Hepatocyte (in vitro differentiated cells): ENCODE data around the gene FAM237B. TPM values are rescaled to one million over a fixed set of nuclear protein-coding genes. Genes with fewer than 3 reads are reported as not detected.

Experiments used
- DNase-seq: peaks from one replicate; pipeline ENCODE4 v3.0.0-alpha.2; 2016; ENCODE audit warnings: low spot score
- H2AFZ ChIP-seq: fragments of 200-600 bp; sonication (generic); 2 replicates; pipeline ENCODE4 v1.6.0; 2016; ENCODE audit warnings: antibody characterized with exemption, mild to moderate bottlenecking
- H3K27ac ChIP-seq: fragments of 200-600 bp; sonication (generic); 2 replicates; pipeline ENCODE4 v1.5.1; 2016; ENCODE audit warnings: mild to moderate bottlenecking
- H3K27me3 ChIP-seq: fragments of 200-600 bp; sonication (generic); 2 replicates; pipeline ENCODE4 v1.6.1; 2016
- H3K36me3 ChIP-seq: fragments of 200-600 bp; sonication (generic); replicated peaks from 2 replicates; pipeline ENCODE4 v1.5.1; 2016; ENCODE audit warnings: low read depth; ENCODE audit not compliant: insufficient read depth
- H3K4me1 ChIP-seq: fragments of 200-600 bp; sonication (generic); 2 replicates; pipeline ENCODE4 v1.5.1; 2016; ENCODE audit warnings: mild to moderate bottlenecking, moderate library complexity; ENCODE audit not compliant: insufficient read depth
- H3K4me2 ChIP-seq: fragments of 200-600 bp; sonication (generic); 2 replicates; pipeline ENCODE4 v1.6.0; 2016
- H3K4me3 ChIP-seq: fragments of 200-600 bp; sonication (generic); 2 replicates; pipeline ENCODE4 v1.5.1; 2016; ENCODE audit warnings: mild to moderate bottlenecking
- H3K79me2 ChIP-seq: fragments of 200-600 bp; sonication (generic); 2 replicates; pipeline ENCODE4 v1.6.0; 2017; ENCODE audit warnings: mild to moderate bottlenecking
- H3K9me2 ChIP-seq: fragments of 200-600 bp; sonication (generic); replicated peaks from 2 replicates; pipeline ENCODE4 v1.6.0; 2017; ENCODE audit warnings: mild to moderate bottlenecking; ENCODE audit not compliant: insufficient read depth
- H3K9me3 ChIP-seq: fragments of 200-600 bp; sonication (generic); 2 replicates; pipeline ENCODE4 v1.5.1; 2016; ENCODE audit warnings: low read depth, mild to moderate bottlenecking
- H4K20me1 ChIP-seq: fragments of 200-600 bp; sonication (generic); 2 replicates; pipeline ENCODE4 v1.6.0; 2016; ENCODE audit warnings: mild to moderate bottlenecking; ENCODE audit not compliant: insufficient read depth, poor library complexity, severe bottlenecking
- EZH2 ChIP-seq: fragments of 200-600 bp; sonication (generic); IDR thresholded peaks from 2 replicates; pipeline ENCODE4 v1.6.1; 2016; ENCODE audit warnings: antibody characterized with exemption, mild to moderate bottlenecking, borderline replicate concordance
- EZH2phosphoT487 ChIP-seq: fragments of 200-600 bp; sonication (generic); IDR thresholded peaks from one replicate; pipeline ENCODE4 v1.6.1; 2018; ENCODE audit warnings: antibody characterized with exemption, mild to moderate bottlenecking, low read depth, moderate library complexity; ENCODE audit not compliant: unreplicated experiment, severe bottlenecking
- WGBS: methylation state at CpG from one replicate; pipeline ENCODE4 v1.1.6; 2016; ENCODE audit warnings: low lambda C conversion rate; ENCODE audit errors: missing lambda C conversion rate; 5-methylcytosine and 5-hydroxymethylcytosine counted together
- polyA plus RNA-seq: library from polyadenylated mRNA; unstranded; fragments of >200 nt; fragmentation: Nextera tagmentation; extraction: Ambion mirVana; gene quantifications from 2 replicates; pipeline ENCODE4 v1.2.1, GENCODE V29; 2016
- total RNA-seq: library from RNA; depleted of rRNA; stranded (reverse); fragments of >200 nt; gene quantifications from 2 replicates; pipeline ENCODE4 v1.2.3, GENCODE V29; 2014
- TF ChIP-seq, protein P1 (sequence below): fragments of 200-600 bp; sonication (generic); IDR thresholded peaks from 2 replicates; pipeline ENCODE4 v1.5.1; 2016; ENCODE audit warnings: antibody characterized with exemption, mild to moderate bottlenecking; ENCODE audit not compliant: poor library complexity

Gene FAM237B
- total and polyA plus RNA-seq, 2 experiments from 2014 or later, result not detected

DNA sequence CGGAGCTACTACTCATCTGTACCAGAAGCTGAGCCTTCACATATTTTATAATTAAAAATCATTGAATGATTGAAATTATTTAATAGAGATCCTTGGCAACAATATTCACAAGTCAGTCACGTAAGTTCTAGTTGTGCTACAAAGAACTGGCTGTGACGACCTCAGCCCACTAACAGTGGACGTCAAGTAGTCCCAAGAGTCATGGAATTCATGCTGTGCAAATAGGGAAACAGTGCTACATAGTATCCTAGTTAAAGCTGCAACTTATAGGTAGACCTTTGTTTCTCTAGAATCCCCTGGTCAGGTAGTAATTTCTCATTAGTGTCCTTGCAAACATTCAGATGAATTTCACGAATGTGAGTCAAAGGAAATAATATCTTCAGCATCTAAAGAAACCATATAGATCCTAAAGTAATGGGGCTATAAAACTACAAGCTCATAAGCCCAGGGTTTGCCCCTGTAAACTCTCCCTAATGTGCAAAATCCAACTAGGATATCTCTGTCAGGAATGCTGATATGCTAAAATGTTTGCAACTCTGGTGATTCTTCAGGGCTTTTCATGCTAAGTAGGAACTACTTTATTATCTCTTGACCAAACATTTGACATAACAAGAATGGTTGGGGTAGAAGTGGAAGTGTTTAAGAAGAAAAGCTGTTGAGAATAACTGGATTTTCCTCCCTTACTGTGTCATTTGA lies 44.9 kb downstream of the FAM237B start:
- no peak overlapping the region for H3K4me2 ChIP-seq
- no peaks in the 10 kb centered on the region for H3K9me2 ChIP-seq
- TF ChIP-seq EZH2phosphoT487 (no peak), EZH2 (no peak)
- TF ChIP-seq, protein P1, sequence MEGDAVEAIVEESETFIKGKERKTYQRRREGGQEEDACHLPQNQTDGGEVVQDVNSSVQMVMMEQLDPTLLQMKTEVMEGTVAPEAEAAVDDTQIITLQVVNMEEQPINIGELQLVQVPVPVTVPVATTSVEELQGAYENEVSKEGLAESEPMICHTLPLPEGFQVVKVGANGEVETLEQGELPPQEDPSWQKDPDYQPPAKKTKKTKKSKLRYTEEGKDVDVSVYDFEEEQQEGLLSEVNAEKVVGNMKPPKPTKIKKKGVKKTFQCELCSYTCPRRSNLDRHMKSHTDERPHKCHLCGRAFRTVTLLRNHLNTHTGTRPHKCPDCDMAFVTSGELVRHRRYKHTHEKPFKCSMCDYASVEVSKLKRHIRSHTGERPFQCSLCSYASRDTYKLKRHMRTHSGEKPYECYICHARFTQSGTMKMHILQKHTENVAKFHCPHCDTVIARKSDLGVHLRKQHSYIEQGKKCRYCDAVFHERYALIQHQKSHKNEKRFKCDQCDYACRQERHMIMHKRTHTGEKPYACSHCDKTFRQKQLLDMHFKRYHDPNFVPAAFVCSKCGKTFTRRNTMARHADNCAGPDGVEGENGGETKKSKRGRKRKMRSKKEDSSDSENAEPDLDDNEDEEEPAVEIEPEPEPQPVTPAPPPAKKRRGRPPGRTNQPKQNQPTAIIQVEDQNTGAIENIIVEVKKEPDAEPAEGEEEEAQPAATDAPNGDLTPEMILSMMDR, result no peak
- no peaks in the 10 kb centered on the region for H4K20me1 ChIP-seq
- H2AFZ ChIP-seq, result no peak overlapping the region
- H3K27me3 ChIP-seq, result no peaks in the 10 kb centered on the region
- no peak overlapping the region for H3K4me3 ChIP-seq
- H3K36me3 ChIP-seq, result no peaks in the 10 kb centered on the region
- H3K27ac ChIP-seq, result peak overlapping the region; percentile 30
- peak; percentile 23 for DNase-seq
- H3K79me2 ChIP-seq, result no peaks in the 10 kb centered on the region
- 70% methylated on average over 5 of the region's 5 CpGs for WGBS
- no peaks in the 10 kb centered on the region for H3K9me3 ChIP-seq
- no peaks in the 10 kb centered on the region for H3K4me1 ChIP-seq

- H3K4me1 ChIP-seq, result no peaks in the 10 kb centered on the region
- TF ChIP-seq, protein P1, result no peak
- TF ChIP-seq EZH2phosphoT487, result no peak
- no peak for TF ChIP-seq EZH2
These were observed 46.9 kb downstream of the FAM237B start for GRCh38 chr7:90274161-90274560.

GRCh38 chr7:90272242-90272641 lies 48.9 kb downstream of the FAM237B start:
- H3K9me2 ChIP-seq, result no peaks in the 10 kb centered on the region
- H3K27ac ChIP-seq, result peak overlapping the region; percentile 16
- no peak for DNase-seq
- H3K36me3 ChIP-seq, result no peaks in the 10 kb centered on the region
- no peaks in the 10 kb centered on the region for H3K79me2 ChIP-seq
- no peaks in the 10 kb centered on the region for H3K4me1 ChIP-seq
- TF ChIP-seq EZH2 (no peak), EZH2phosphoT487 (no peak)
- TF ChIP-seq, protein P1, result no peak
- H3K4me3 ChIP-seq, result no peak overlapping the region
- H3K9me3 ChIP-seq, result no peaks in the 10 kb centered on the region
- WGBS, result 88% methylated on average over 2 of the region's 2 CpGs
- H2AFZ ChIP-seq, result no peak overlapping the region
- H4K20me1 ChIP-seq, result no peaks in the 10 kb centered on the region
- no peak overlapping the region for H3K4me2 ChIP-seq
- no peaks in the 10 kb centered on the region for H3K27me3 ChIP-seq

More at GRCh38 chr7:90274161-90274560, 46.9 kb downstream of the FAM237B start:
- Histone ChIP-seq H2AFZ (no peak overlapping the region), H3K9me3 (no peaks in the 10 kb centered on the region), H3K36me3 (no peaks in the 10 kb centered on the region), H3K4me3 (no peak overlapping the region), H3K4me2 (no peak overlapping the region), H3K27me3 (no peaks in the 10 kb centered on the region), H3K27ac (no peak overlapping the region), H4K20me1 (no peaks in the 10 kb centered on the region), H3K9me2 (no peaks in the 10 kb centered on the region), H3K79me2 (no peaks in the 10 kb centered on the region)
- no peak for DNase-seq
